CD14-positive monocyte (primary cell): ENCODE measurements around the gene ING1. TPM values are rescaled to one million over a fixed set of nuclear protein-coding genes. Genes with fewer than 3 reads are reported as not detected.

Experiments used
- DNase-seq, 3 donors: peaks; one replicate each; pipeline ENCODE4 v3.0.0-alpha.2; 2011 to 2022
- H2AFZ ChIP-seq: 2 replicates; pipeline ENCODE4 v1.6.0; 2012; ENCODE audit warnings: mild to moderate bottlenecking, low read depth, low read length, inconsistent platforms; ENCODE audit not compliant: insufficient read depth, poor library complexity, severe bottlenecking
- H3K27ac ChIP-seq, 2 donors: 1 replicate in 1 of 2; 2 replicates in 1 of 2; pipeline ENCODE4 v1.5.1; 2012 to 2013; ENCODE audit warnings: low read length in 2 of 2, control low read depth in 1 of 2, inconsistent platforms in 1 of 2, low read depth in 1 of 2, mild to moderate bottlenecking in 1 of 2
- H3K27me3 ChIP-seq, 2 donors: one replicate each; pipeline versions ENCODE4 v1.6.0 to v1.6.1; 2011 to 2013; ENCODE audit warnings: low read length in 2 of 2; ENCODE audit not compliant: control insufficient read depth in 2 of 2, insufficient read depth in 2 of 2
- H3K36me3 ChIP-seq, 2 donors: replicated peaks in 1 of 2; 1 replicate in 1 of 2; 2 replicates in 1 of 2; pipeline versions ENCODE4 v1.5.1 to v1.6.1; 2012 to 2013; ENCODE audit warnings: low read length in 2 of 2, control low read depth in 1 of 2, inconsistent platforms in 1 of 2, mild to moderate bottlenecking in 1 of 2; ENCODE audit not compliant: insufficient read depth in 2 of 2, control insufficient read depth in 1 of 2
- H3K4me1 ChIP-seq, 2 donors: 1 replicate in 1 of 2; 2 replicates in 1 of 2; pipeline versions ENCODE4 v1.5.1 to v1.6.1; 2012 to 2013; ENCODE audit warnings: low read length in 2 of 2, control low read depth in 1 of 2, inconsistent platforms in 1 of 2, mild to moderate bottlenecking in 1 of 2, moderate library complexity in 1 of 2; ENCODE audit not compliant: insufficient read depth in 2 of 2, control insufficient read depth in 1 of 2
- H3K4me2 ChIP-seq: replicated peaks from 2 replicates; pipeline ENCODE3; 2012; ENCODE audit warnings: low read length, moderate library complexity, mild to moderate bottlenecking; ENCODE audit not compliant: poor library complexity, severe bottlenecking; ENCODE audit errors: extremely low read depth
- H3K4me3 ChIP-seq, 3 experiments: fragments of 200-600 bp in 1 of 3; sonication (generic) in 1 of 3; replicated peaks in 1 of 3; 1 replicate in 2 of 3; 2 replicates in 1 of 3; pipeline ENCODE4 v1.5.1; 2011 to 2013; ENCODE audit warnings: low read length in 3 of 3, mild to moderate bottlenecking in 3 of 3, control low read depth in 2 of 3, low read depth in 2 of 3, inconsistent platforms in 1 of 3, moderate library complexity in 1 of 3
- H3K79me2 ChIP-seq: 2 replicates; pipeline ENCODE4 v1.6.0; 2012; ENCODE audit warnings: mild to moderate bottlenecking, control low read depth, inconsistent platforms, low read length, moderate library complexity; ENCODE audit not compliant: insufficient read depth
- H3K9ac ChIP-seq: 2 replicates; pipeline ENCODE4 v1.6.0; 2017; ENCODE audit warnings: low read length, mild to moderate bottlenecking; ENCODE audit not compliant: insufficient read depth, poor library complexity, severe bottlenecking
- H3K9me3 ChIP-seq, 2 donors: replicated peaks in 1 of 2; 1 replicate in 1 of 2; 2 replicates in 1 of 2; pipeline versions ENCODE4 v1.5.1 to v1.6.1; 2012 to 2013; ENCODE audit warnings: low read length in 2 of 2, control low read depth in 1 of 2; ENCODE audit not compliant: control insufficient read depth in 1 of 2, insufficient read depth in 1 of 2
- H4K20me1 ChIP-seq: 2 replicates; pipeline ENCODE4 v1.6.0; 2012; ENCODE audit warnings: mild to moderate bottlenecking, low read length, control low read depth, moderate library complexity; ENCODE audit not compliant: insufficient read depth
- H3K27ac Mint-ChIP-seq, 7 donors: one replicate each; pipeline ENCODE4 v1.8.0; 2020; ENCODE audit warnings: mild to moderate bottlenecking in 7 of 7, mixed read lengths in 7 of 7, moderate library complexity in 6 of 7, inconsistent platforms in 2 of 7
- H3K27me3 Mint-ChIP-seq, 3 donors: one replicate each; pipeline ENCODE4 v1.8.0; 2021 to 2022; ENCODE audit warnings: low read depth in 3 of 3, mild to moderate bottlenecking in 3 of 3, mixed read lengths in 3 of 3, moderate library complexity in 3 of 3, inconsistent platforms in 1 of 3
- H3K36me3 Mint-ChIP-seq, 2 donors: one replicate each; pipeline ENCODE4 v1.8.0; 2020; ENCODE audit warnings: mixed read lengths in 2 of 2, inconsistent platforms in 1 of 2, mild to moderate bottlenecking in 1 of 2
- H3K4me1 Mint-ChIP-seq: one replicate; pipeline ENCODE4 v1.8.0; 2020; ENCODE audit warnings: mild to moderate bottlenecking, mixed read lengths
- H3K4me3 Mint-ChIP-seq, 2 donors: one replicate each; pipeline ENCODE4 v1.8.0; 2020; ENCODE audit warnings: mild to moderate bottlenecking in 2 of 2, mixed read lengths in 2 of 2, moderate library complexity in 1 of 2
- H3K9me3 Mint-ChIP-seq, 7 donors: one replicate each; pipeline ENCODE4 v1.8.0; 2020 to 2022; ENCODE audit warnings: mixed read lengths in 7 of 7, mild to moderate bottlenecking in 6 of 7, moderate library complexity in 6 of 7, inconsistent platforms in 2 of 7
- CTCF ChIP-seq: fragments of 200-600 bp; IDR thresholded peaks from one replicate; pipeline ENCODE4 v1.8.0; 2022; ENCODE audit warnings: antibody characterized with exemption, mild to moderate bottlenecking
- WGBS: methylation state at CpG from one replicate; pipeline ENCODE4 v1.1.5; 2013; ENCODE audit warnings: missing lambda C conversion rate; ENCODE audit not compliant: insufficient coverage; 5-methylcytosine and 5-hydroxymethylcytosine counted together
- intact Hi-C, 2 donors: fragments of 100-400 bp; cut with micrococcal nuclease; formaldehyde crosslinking; loops; one replicate each; pipeline versions ENCODE4 v1.15.0 to v1.15.1; 2023
- polyA plus RNA-seq, 3 donors: library from polyadenylated mRNA; depleted of rRNA in 1 of 3; unstranded in 2 of 3; stranded (reverse) in 1 of 3; fragments of 300-500 nt in 2 of 3; fragments of >200 nt in 1 of 3; fragmentation: Illumina TruSeq in 2 of 3; gene quantifications; 1 replicate in 2 of 3; 2 replicates in 1 of 3; pipeline ENCODE4 v1.2.3, GENCODE V29; 2012 to 2021

Gene ING1
- polyA plus RNA-seq, 3 donors, result 8.4 to 128 (median 11.8) TPM

- Mint-ChIP-seq H3K27me3 (no peaks in the 10 kb centered on the region), H3K4me1 (peaks cover 5% of the 10 kb centered on the region), H3K36me3 (peaks cover 65 to 84% of the 10 kb centered on the region in 2 donors), H3K27ac (peak overlapping the region in 1 of 7 donors; percentile 46), H3K9me3 (peaks cover 0 to 2% (median 0%) of the 10 kb centered on the region in 7 donors), H3K4me3 (no peak overlapping the region)
- no peak overlapping the region for H3K27ac ChIP-seq
- H3K27me3 ChIP-seq, result no peaks in the 10 kb centered on the region
- no peaks in the 10 kb centered on the region for H4K20me1 ChIP-seq
- no peaks in the 10 kb centered on the region for H3K4me1 ChIP-seq
- no peak overlapping the region for H2AFZ ChIP-seq
- peaks cover 66 to 98% of the 10 kb centered on the region in 2 donors for H3K36me3 ChIP-seq
- 96% methylated on average over 6 of the region's 11 CpGs for WGBS
- no peaks in the 10 kb centered on the region for H3K9me3 ChIP-seq
- H3K9ac ChIP-seq, result no peak overlapping the region
- intact Hi-C loops, result no loop called here
- H3K79me2 ChIP-seq, result peaks cover 10% of the 10 kb centered on the region
- no peak overlapping the region for H3K4me2 ChIP-seq
- TF ChIP-seq CTCF, result no peak
- no peak overlapping the region for H3K4me3 ChIP-seq
- no peak for DNase-seq
These were observed 28.0 kb upstream of the ING1 start for GRCh38 chr13:110685305-110686020.

- intact Hi-C loops, result no loop called here
- H4K20me1 ChIP-seq, result no peaks in the 10 kb centered on the region
- no peak overlapping the region for H3K4me3 ChIP-seq
- Mint-ChIP-seq H3K27ac (no peak overlapping the region), H3K4me1 (peaks cover 2% of the 10 kb centered on the region), H3K27me3 (no peaks in the 10 kb centered on the region), H3K9me3 (peaks cover 0 to 2% (median 0%) of the 10 kb centered on the region in 7 donors), H3K4me3 (no peak overlapping the region), H3K36me3 (peaks cover 59 to 82% of the 10 kb centered on the region in 2 donors)
- no peaks in the 10 kb centered on the region for H3K27me3 ChIP-seq
- H3K4me2 ChIP-seq, result no peak overlapping the region
- no peak for DNase-seq
- no peaks in the 10 kb centered on the region for H3K9me3 ChIP-seq
- no peak overlapping the region for H3K27ac ChIP-seq
- H3K9ac ChIP-seq, result no peak overlapping the region
- no peaks in the 10 kb centered on the region for H3K4me1 ChIP-seq
- WGBS, result 97% methylated on average over 11 of the region's 16 CpGs
- TF ChIP-seq CTCF, result no peak
- H3K36me3 ChIP-seq, result peaks cover 58 to 90% of the 10 kb centered on the region in 2 donors
- no peak overlapping the region for H2AFZ ChIP-seq
- peaks cover 10% of the 10 kb centered on the region for H3K79me2 ChIP-seq
These were observed 25.8 kb upstream of the ING1 start for GRCh38 chr13:110687736-110688135.
